ENCODE measurements around the gene PRKCA.

- TF ChIP-seq, protein P1, sequence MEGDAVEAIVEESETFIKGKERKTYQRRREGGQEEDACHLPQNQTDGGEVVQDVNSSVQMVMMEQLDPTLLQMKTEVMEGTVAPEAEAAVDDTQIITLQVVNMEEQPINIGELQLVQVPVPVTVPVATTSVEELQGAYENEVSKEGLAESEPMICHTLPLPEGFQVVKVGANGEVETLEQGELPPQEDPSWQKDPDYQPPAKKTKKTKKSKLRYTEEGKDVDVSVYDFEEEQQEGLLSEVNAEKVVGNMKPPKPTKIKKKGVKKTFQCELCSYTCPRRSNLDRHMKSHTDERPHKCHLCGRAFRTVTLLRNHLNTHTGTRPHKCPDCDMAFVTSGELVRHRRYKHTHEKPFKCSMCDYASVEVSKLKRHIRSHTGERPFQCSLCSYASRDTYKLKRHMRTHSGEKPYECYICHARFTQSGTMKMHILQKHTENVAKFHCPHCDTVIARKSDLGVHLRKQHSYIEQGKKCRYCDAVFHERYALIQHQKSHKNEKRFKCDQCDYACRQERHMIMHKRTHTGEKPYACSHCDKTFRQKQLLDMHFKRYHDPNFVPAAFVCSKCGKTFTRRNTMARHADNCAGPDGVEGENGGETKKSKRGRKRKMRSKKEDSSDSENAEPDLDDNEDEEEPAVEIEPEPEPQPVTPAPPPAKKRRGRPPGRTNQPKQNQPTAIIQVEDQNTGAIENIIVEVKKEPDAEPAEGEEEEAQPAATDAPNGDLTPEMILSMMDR (conservative IDR thresholded peaks at IDR 0.05; ENCODE audit: low read depth, low read length), result no peak
- no peak for TF ChIP-seq EZH2phosphoT487 (IDR thresholded peaks at IDR 0.05; ENCODE audit: borderline replicate concordance, low read length)
These were observed 282.5 kb downstream of the PRKCA start for GRCh38 chr17:66584927-66585326.
